C4-2B (cell line): Measurements from ENCODE around the gene KLHL25.

Source experiments
- H3K27ac ChIP-seq: fragments of 450-650 bp; 2 replicates; pipeline ENCODE4 v1.5.1; 2017
- CTCF ChIP-seq: fragments of 450-650 bp; conservative IDR thresholded peaks from 2 replicates; pipeline ENCODE4 v1.5.1; 2017; ENCODE audit warnings: mild to moderate bottlenecking
- ZFX ChIP-seq: fragments of 450-650 bp; IDR thresholded peaks from 2 replicates; pipeline ENCODE4 v1.6.1; 2017

KLHL25 gene

GRCh38 chr15:85718271-85718971 is 76.3 kb downstream of the KLHL25 start:
- H3K27ac ChIP-seq = no peak overlapping the region
- no peak for TF ChIP-seq CTCF
- no peak for TF ChIP-seq ZFX

- H3K27ac ChIP-seq = no peak overlapping the region
- no peak for TF ChIP-seq ZFX
- no peak for TF ChIP-seq CTCF
These were observed 77.5 kb downstream of the KLHL25 start for GRCh38 chr15:85717212-85717611.

GRCh38 chr15:85716261-85716660 is 78.5 kb downstream of the KLHL25 start:
- TF ChIP-seq CTCF (no peak), ZFX (no peak)
- H3K27ac ChIP-seq = no peak overlapping the region

GRCh38 chr15:85711580-85712192 is 83.0 kb downstream of the KLHL25 start:
- TF ChIP-seq ZFX (no peak), CTCF (no peak)

GRCh38 chr15:85710340-85710842 is 84.3 kb downstream of the KLHL25 start:
- no peak overlapping the region for H3K27ac ChIP-seq
- TF ChIP-seq CTCF (no peak), ZFX (no peak)

More at GRCh38 chr15:85711580-85712192, 83.0 kb downstream of the KLHL25 start:
- H3K27ac ChIP-seq = no peak overlapping the region
